ENCODE results near the gene RNF151. TPM values are rescaled to one million over a fixed set of nuclear protein-coding genes. Genes with fewer than 3 reads are reported as not detected.
"Not testable (repeated sequence)": the region's sequence is repeated elsewhere in the genome, so short reads cannot be mapped to it uniquely, and the experiment has no call there.

Gene RNF151
- total RNA-seq, 1 experiment from 2014 or later: not detected

GRCh38 chr16:1959269-1960039, 7.2 kb upstream of the RNF151 start, which contains the start of gene NDUFB10:
TSS of gene NDUFB10 (plus strand) at chr16:1959538. CDS start at chr16:1959625, 87 bp downstream.
- peak; percentile 80 for DNase-seq (ENCODE audit: low spot score)

- peak; percentile 45 for DNase-seq (ENCODE audit: low spot score)
These were observed 5.7 kb upstream of the RNF151 start for GRCh38 chr16:1960665-1961630.

GRCh38 chr16:1961651-1962067, 5.0 kb upstream of the RNF151 start:
- DNase-seq (ENCODE audit: low spot score): no peak

GRCh38 chr16:1962161-1963153, 4.2 kb upstream of the RNF151 start:
- DNase-seq (ENCODE audit: low spot score): not testable (repeated sequence)

GRCh38 chr16:1963806-1964505, 2.7 kb upstream of the RNF151 start:
- no peak for DNase-seq (ENCODE audit: low spot score)

- DNase-seq (ENCODE audit: low spot score): peak; percentile 96
These were observed 1.9 kb upstream of the RNF151 start, which contains the start of gene RPS2 for GRCh38 chr16:1964506-1965395. TSS of gene RPS2 (minus strand) at chr16:1964826. CDS start at chr16:1964625, 201 bp downstream.

GRCh38 chr16:1965396-1966001, 1.2 kb upstream of the RNF151 start:
- DNase-seq (ENCODE audit: low spot score): no peak

GRCh38 chr16:1968146-1968953, 1.7 kb downstream of the RNF151 start:
- no peak for DNase-seq (ENCODE audit: low spot score)

- DNase-seq (ENCODE audit: low spot score): peak; percentile 91
These were observed 5.3 kb downstream of the RNF151 start, which contains the start of gene TBL3 for GRCh38 chr16:1971796-1972489. TSS of gene TBL3 (plus strand) at chr16:1972053. CDS start at chr16:1972165, 112 bp downstream.

GRCh38 chr16:1972490-1972877, 5.8 kb downstream of the RNF151 start:
- DNase-seq (ENCODE audit: low spot score): no peak

- DNase-seq (ENCODE audit: low spot score): no peak
These were observed 7.0 kb downstream of the RNF151 start for GRCh38 chr16:1973461-1974156.

GRCh38 chr16:1974157-1975070, 7.8 kb downstream of the RNF151 start:
- DNase-seq (ENCODE audit: low spot score): no peak

GRCh38 chr16:1975432-1976215, 9.0 kb downstream of the RNF151 start:
- DNase-seq (ENCODE audit: low spot score): no peak

GRCh38 chr16:1976216-1976520, 9.5 kb downstream of the RNF151 start:
- DNase-seq (ENCODE audit: low spot score): no peak
